ENCODE results near the gene UBQLN3.

- TF ChIP-seq CTCF (IDR thresholded peaks at IDR 0.05) (no peak), POLR2AphosphoS5 (IDR thresholded peaks at IDR 0.05; ENCODE audit: insufficient read depth in 1 of 2, low read depth in 1 of 2) (no peak)
Observed at GRCh38 chr11:5547982-5548381, 38.2 kb upstream of the UBQLN3 start.
